ENCODE data around the gene LRFN2.

Gene LRFN2

DNA sequence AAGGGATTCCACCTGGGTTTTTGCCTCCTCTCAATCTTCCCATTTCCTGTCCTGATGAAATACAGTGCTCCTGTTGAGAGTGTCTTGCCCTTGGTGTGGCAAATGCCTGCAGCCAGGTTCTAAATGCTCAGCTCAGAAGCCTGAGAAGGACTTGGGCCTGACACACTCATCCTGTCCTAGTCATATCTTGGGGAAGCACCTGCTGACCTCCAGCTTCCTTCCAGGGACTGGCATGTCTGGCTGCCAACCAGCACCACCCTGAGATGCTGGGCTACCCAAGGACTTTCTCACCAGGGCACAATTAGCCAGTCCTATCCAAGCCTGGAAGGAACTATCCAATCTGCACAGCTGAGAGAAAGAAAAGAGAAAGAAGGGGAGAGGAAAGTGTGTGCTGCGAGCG is 43.4 kb downstream of the LRFN2 start:
- DNase-seq (ENCODE audit: low spot score) = no peak

DNA sequence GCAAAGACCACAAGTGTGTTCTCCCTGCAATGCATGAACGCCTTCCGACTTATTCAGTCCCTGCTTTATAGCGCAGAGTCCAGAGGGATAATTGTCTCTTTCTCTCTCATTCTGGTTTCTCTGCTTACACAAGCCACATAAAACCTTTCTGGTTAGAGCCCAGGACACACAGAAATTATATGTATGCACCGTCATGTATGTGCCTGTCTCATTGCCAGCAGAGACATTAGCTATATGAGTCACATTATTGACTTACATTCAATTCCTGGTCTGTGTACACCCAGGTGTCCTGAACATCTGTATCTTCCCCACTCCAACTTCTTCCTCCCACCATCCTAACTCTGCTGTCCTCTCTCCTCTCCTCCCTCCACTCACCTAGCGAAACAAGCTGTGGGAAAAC is 44.0 kb downstream of the LRFN2 start:
- DNase-seq (ENCODE audit: low spot score) = no peak

- no peak for DNase-seq (ENCODE audit: low spot score)
Observed at GRCh38 chr6:40542175-40542764, 44.9 kb downstream of the LRFN2 start.

DNA sequence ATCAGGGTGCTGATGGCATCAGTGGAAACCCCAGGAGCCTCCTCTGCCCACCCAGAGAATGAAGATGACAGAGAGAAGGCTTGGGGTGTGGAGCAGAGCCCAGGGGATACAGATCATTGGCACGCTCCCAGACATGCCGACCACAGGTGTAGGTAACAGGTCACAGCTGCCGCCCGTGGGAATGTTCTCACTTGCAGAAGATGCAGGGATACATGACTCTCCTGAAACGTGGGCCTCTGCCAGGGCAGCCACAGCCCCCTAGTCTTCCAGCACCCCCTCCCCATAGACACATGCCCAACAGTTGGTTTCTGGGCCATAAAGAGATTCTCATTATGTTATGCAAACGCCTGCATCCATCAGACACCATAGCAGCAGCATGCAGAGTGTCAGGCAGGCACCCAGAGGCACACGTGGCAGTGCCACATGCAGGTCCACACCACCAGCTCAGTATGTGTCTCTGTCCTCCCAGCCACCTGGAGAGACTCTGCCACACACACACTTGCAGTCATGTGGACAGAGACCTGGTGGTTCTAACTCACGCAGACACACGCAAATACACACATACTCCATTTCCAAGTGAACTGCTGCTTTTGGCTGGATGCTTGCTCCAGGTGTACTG is 45.5 kb downstream of the LRFN2 start:
- no peak for DNase-seq (ENCODE audit: low spot score)

DNA sequence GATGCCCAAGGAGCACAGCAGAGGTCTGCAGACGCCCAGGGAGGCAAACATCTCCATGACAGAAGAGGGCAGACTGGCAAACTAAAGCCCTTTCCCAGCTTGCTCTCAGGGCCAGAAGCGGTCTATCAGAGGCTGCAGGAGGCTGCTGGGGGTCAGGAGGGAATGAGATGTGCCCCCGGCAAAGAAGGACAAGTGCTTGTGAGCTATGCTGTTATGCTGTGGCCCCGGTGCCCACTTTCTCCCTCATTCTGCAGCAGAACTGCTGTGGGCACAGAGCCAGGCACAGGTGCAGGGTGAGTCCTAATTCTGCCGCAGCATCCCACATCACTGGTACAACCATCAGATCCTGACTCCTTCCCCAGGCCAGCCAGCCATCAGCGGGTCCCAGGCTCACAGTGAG is 46.4 kb downstream of the LRFN2 start:
- no peak for DNase-seq (ENCODE audit: low spot score)

DNA sequence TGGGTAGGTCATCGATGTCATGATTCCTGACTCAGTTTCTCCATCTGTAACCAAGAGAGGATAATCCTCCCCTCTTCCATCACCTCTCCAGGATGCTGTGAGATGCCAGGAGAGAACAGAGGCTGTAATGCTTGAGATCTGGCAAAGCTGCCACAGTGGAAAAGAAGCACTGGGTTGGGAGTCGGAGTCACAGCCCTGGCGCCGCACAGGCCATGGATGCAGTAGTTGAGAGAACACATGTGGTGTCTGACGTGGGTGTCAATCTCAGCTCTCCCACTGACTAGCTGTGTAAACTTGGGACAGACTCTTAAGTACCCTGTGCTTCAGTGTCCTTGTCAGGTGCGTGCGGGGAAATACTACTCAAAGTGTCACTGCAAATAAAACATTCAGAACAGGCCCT is 47.3 kb downstream of the LRFN2 start:
- no peak for DNase-seq (ENCODE audit: low spot score)

DNA sequence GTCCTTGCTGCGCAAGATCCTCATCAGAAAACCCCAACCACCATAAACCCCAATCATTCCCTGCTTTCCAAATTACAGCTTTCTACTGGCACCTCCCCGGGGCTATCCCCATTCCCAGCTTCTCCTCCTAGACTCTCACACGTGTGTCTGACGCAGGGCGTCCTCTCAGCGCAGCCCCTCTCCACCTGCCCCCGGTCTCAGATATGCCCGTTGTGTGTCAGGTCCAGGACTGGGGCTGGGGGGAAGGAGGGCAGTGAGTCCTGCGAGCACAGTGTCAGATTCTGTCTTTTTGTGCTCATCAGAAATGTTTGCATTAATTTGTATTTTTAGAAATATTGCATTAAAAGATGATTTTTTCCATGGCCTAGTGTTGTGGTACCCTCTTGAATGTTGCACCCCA is 48.6 kb downstream of the LRFN2 start:
- no peak for DNase-seq (ENCODE audit: low spot score)

DNA sequence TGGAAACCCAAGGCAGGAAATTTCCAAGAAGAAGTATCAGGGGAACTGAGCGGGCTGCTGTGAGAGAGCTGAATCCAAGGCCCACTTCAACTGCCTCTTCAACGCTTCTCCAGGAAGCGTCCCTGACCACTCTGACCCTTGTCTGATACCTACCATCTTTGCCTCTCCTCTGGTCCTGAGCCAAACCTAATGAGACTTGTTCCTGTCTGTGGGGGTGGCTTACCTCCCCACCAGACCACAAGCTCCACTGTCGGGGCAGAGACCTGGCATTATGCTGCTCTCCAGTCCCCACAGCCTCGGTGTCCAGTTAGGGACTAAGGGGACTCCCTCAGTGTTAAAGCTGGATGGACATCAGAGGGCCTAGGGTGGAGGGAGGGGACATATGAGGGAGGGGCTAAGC is 49.7 kb downstream of the LRFN2 start:
- no peak for DNase-seq (ENCODE audit: low spot score)

- DNase-seq (ENCODE audit: low spot score) = peak; percentile 2
Observed at GRCh38 chr6:40536442-40536841, 50.7 kb downstream of the LRFN2 start.

DNA sequence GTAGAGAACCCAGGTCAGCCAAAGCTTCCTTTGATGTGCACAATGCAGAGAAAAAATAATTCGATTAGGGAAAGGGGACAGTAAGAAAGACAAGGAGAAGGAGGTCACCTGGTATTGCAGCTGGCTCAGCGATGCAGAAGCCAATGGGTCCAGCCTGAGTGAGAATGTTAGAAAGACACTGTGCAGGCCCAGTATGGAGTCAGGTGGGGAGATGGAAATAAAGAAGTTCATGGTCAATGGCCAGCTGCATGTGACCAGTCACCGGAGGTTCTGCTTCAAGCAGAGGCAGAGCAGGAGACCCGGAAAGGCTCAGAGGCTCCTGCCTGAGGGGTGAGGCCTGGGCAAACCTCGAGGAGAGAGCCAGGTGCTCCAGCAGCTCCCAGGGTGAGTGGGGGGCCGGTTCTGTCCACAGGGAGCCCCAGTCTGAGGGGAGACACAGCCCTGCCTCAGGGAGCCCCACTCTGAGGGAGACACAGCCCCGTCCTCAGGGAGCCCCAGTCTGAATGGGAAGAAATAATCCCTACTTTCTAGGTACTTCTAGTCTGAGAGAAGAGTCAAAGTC is 51.3 kb downstream of the LRFN2 start:
- no peak for DNase-seq (ENCODE audit: low spot score)

DNA sequence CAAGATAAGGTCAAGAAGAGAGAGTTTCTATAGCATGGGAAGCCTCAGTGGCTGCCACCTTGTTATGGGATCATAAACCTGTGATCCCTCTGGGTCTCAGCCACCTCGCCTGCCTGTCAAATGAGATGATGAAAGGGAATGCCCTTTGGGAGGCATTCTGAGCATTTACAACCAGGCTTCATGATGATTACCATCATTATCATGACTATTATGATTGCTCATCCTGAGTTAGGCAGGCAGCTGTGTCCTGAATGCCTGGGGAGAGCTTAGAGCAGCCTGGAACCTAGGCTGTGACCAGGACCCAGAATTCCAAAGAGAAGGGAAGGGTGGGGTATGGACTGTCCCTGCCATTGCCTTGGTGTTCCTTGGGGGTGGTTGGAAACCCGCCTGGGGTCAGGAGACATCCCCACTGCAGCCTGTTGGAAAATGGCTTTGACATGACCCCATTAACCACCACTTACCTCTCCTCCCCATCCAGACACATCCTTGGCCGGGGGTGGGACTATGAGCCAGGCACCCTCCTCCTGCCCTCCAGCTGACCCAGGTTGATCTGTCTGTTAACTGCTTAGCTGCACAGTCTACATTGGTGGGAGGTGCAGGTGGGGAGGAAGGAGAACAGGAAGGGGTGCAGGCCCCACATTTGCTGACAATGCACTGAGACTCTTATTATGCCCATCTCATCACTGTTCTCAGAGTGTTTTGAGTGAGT is 51.9 kb downstream of the LRFN2 start:
- no peak for DNase-seq (ENCODE audit: low spot score)

DNA sequence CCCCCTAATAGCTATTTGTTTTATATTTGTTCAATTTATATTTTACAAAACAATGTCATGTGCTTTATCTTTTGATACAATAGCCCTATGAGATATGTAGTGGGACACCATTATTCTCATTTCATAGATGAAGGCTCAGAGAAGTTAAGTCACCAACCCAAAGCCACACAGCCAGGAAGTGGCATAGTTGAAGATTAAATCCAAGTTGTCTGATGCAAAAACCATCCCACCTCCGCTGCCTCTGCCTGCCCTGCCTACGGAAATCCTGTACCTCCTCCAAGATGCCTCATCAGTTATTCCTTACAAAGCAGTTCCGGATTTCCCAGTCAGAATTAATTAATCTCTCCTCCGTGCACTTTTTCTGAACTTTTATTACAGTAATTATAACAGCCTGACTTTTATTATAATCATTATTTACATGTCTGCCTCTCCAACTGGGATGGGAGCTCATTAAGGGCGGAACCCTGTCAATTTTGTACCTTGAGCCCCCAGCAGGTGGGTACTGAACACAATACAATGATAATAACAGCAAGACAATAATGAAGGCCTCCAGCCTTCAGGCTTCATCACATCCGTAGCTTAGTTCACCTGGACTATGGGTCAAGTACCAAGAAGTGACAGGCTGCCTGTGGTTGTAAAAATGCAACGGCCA is 54.7 kb downstream of the LRFN2 start:
- no peak for DNase-seq (ENCODE audit: low spot score)

GRCh38 chr6:40529919-40530318 is 57.2 kb downstream of the LRFN2 start:
- no peak for DNase-seq (ENCODE audit: low spot score)

- no peak for DNase-seq (ENCODE audit: low spot score)
Observed at GRCh38 chr6:40529040-40529439, 58.1 kb downstream of the LRFN2 start.

DNA sequence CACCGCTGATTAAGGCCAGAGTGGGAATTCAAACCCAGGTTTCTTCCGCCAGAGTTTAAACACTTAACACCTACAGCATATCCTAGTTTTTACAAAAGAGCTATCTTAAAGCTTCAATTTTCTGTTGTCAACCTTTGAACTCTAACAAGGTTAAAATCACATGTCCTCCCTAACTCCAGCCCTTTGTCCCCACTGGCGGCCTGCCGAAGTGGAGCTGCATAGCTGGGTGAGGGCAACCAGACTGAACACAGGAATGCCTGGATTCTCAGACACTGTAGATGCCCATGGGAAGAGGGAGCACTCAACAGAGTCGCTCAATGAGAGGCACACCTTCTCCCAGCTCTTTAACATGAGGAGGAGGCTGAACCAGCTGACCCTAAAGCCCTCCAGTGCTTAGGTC is 59.1 kb downstream of the LRFN2 start:
- DNase-seq (ENCODE audit: low spot score) = no peak

DNA sequence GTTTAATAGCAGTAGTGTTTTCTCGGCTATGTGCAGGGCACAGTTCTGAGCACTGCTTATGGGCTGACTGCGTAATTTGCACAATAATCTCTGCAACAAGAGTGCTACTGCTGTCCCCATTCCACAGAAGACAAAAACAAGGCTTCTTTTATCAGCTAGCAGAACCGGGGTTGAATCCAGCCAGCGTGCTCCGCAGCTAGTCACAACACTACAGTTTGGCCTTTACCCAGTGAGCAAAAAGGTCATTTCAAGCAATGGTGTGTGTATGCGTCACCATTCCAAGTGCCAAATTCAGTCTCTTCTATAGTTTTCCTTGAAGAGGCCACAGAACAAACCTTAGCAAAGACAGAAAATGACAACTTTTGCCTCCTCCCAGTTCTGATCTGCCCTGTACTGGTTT is 61.1 kb downstream of the LRFN2 start:
- DNase-seq (ENCODE audit: low spot score) = no peak

- no peak for DNase-seq (ENCODE audit: low spot score)
Observed at GRCh38 chr6:40524797-40525585, 62.2 kb downstream of the LRFN2 start.

DNA sequence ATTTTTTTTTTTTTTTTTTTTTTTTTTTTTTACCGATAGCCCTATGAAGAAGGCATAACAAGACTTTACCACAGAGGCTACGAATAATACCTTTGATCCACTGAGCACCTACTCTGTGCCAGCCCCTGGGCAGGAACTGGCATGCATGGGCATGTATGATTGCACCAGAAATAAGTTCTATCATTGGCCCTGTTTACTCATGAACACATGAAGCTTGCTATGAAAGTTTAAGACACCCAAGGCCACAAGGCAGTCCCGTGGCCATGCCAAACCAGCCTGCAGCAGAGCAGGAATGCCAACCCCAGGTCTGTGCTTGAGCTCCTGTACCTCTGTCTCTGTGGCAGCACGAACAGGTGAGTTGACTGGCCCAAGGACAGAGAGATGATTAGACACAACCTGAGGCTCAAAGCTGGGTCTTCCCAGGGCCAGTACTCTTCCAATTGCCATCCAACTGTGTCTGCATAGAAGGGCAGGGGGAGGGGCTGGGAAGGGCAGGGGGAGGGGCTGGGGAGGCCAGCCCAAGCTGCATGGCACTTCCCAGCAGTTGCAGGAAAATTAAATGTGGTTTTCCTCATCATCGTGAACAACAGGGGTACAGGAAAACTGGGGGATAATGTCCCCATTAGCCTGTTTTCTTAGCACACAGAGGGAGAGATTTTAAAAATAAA is 63.5 kb downstream of the LRFN2 start:
- no peak for DNase-seq (ENCODE audit: low spot score)

GRCh38 chr6:40521496-40521895 is 65.7 kb downstream of the LRFN2 start:
- no peak for DNase-seq (ENCODE audit: low spot score)

DNA sequence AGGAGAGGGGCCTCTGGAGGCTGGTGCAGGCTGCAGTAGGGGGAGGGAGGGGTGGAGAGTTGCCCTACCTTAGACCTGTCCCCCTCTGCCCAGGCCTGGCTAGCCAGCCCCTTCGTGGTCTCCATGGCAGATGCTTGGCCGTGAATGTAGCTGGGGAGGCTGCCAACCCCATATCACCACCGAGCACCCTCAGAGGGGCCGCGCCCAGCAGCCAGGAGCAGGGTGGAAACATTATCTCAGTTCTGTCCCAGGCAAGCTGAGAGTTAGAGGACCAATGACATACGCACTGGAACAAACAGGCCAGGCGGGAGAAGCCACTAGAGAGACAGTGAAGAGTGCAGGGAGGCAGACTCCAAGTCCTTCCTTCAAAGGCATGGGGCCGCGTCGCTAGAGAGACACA is 66.5 kb downstream of the LRFN2 start:
- no peak for DNase-seq (ENCODE audit: low spot score)

DNA sequence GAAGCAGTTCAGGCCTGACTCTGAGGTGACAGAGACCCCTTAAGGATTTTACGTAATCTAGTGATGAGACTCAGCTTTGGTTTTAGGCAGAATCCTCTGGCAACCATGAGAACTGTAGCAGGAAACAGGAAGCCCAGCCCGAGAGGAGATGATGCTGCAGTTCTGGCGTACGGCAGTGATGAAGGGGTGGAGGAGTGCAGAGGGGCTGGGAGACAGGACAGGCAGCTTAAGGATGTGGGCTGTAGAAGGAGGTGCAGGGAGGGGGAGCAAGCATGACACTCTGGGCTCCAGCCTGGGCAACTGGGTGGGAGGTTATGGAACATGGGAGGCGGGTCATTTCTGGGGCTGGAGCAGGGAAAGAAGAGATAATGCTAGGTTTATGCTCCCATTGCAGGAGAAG is 67.1 kb downstream of the LRFN2 start:
- no peak for DNase-seq (ENCODE audit: low spot score)

- DNase-seq (ENCODE audit: low spot score) = no peak
Observed at GRCh38 chr6:40517654-40518053, 69.5 kb downstream of the LRFN2 start.

Measured in SW480 (cell line).